Body of pancreas (tissue), 4 donors: ENCODE results near the gene CLEC11A.

Experiments used
- POLR2A ChIP-seq, 3 donors: fragments of 450-650 bp; IDR thresholded peaks; one replicate each; pipeline ENCODE4 v1.6.1; 2016; ENCODE audit warnings: antibody characterized with exemption in 3 of 3, mild to moderate bottlenecking in 2 of 3
- TF ChIP-seq, protein P1 (sequence below), 7 experiments: fragments of 450-650 bp in 4 of 7; fragments of 200-600 bp in 3 of 7; sonication (generic) in 3 of 7; IDR thresholded peaks; one replicate each; pipeline ENCODE4 v1.5.1; 2016 to 2019; ENCODE audit warnings: antibody characterized with exemption in 7 of 7

DNA sequence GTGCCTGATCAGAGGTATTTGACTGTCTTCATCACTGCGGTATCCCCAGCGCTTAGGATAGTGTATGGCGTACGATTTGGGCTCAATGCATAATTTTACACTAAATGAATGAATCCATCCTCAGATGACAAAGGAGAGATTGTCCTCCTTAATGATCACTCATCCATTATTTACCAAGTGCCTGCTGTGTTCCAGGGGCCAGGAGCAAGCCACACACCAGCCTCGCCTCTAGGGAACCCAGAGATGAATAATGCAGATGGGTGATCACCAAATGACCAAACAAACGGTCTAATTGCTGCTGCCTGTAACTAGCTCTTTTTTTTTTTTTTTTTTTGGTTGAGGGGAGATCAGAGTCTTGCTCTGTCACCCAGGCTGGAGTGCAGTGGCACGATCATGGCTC, 41.2 kb downstream of the CLEC11A start:
- TF ChIP-seq POLR2A (IDR thresholded peaks at IDR 0.05): no peak
- TF ChIP-seq, protein P1, sequence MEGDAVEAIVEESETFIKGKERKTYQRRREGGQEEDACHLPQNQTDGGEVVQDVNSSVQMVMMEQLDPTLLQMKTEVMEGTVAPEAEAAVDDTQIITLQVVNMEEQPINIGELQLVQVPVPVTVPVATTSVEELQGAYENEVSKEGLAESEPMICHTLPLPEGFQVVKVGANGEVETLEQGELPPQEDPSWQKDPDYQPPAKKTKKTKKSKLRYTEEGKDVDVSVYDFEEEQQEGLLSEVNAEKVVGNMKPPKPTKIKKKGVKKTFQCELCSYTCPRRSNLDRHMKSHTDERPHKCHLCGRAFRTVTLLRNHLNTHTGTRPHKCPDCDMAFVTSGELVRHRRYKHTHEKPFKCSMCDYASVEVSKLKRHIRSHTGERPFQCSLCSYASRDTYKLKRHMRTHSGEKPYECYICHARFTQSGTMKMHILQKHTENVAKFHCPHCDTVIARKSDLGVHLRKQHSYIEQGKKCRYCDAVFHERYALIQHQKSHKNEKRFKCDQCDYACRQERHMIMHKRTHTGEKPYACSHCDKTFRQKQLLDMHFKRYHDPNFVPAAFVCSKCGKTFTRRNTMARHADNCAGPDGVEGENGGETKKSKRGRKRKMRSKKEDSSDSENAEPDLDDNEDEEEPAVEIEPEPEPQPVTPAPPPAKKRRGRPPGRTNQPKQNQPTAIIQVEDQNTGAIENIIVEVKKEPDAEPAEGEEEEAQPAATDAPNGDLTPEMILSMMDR (IDR thresholded peaks at IDR 0.05): no peak
